IMR-90 (cell line): ENCODE measurements around the gene ZNF747. TPM values are rescaled to one million over a fixed set of nuclear protein-coding genes. Genes with fewer than 3 reads are reported as not detected.

Experiments used
- ATAC-seq: fragments of 200-7000 bp; cut with Tn5 transposase; 2 replicates; pipeline ENCODE4 v1.9.1; 2020; ENCODE audit warnings: low read depth, mild to moderate bottlenecking, moderate library complexity
- BruUV-seq: library from RNA; stranded (reverse); fragments of 400-500 nt; replicated peaks from 2 replicates; lab custom pipeline; 2021; lab: Mats Ljungman, UMichigan
- CTCF ChIA-PET: fragments of 300-600 bp; formaldehyde crosslinking; extraction: SDS; loops from one replicate; lab custom pipeline; 2021; ENCODE audit warnings: antibody characterized with exemption; lab: Yijun Ruan, JAX
- POLR2A ChIA-PET: fragments of 300-600 bp; sonication (Branson Sonifier 250); formaldehyde crosslinking; loops from one replicate; lab custom pipeline; 2022; ENCODE audit warnings: antibody characterized with exemption; ENCODE audit not compliant: unreplicated experiment; lab: Charles Lee
- DNase-seq: peaks from one replicate; pipeline ENCODE4 v3.0.0; 2013
- H2AFZ ChIP-seq: replicated peaks from 2 replicates; pipeline ENCODE3; 2013; ENCODE audit warnings: low read length, mild to moderate bottlenecking; ENCODE audit not compliant: poor library complexity
- H2AK5ac ChIP-seq: 2 replicates; pipeline ENCODE4 v1.6.1; 2013; ENCODE audit warnings: low read depth, low read length, inconsistent platforms
- H2AK9ac ChIP-seq: replicated peaks from 2 replicates; pipeline ENCODE3; 2013; ENCODE audit warnings: mild to moderate bottlenecking, low read depth, low read length, moderate library complexity; ENCODE audit not compliant: poor library complexity
- H2BK120ac ChIP-seq: 2 replicates; pipeline ENCODE4 v1.6.1; 2013; ENCODE audit warnings: low read depth, low read length, inconsistent platforms
- H2BK15ac ChIP-seq: 3 replicates; pipeline ENCODE4 v1.6.1; 2013; ENCODE audit warnings: low read depth, low read length, inconsistent platforms
- H2BK20ac ChIP-seq: 2 replicates; pipeline ENCODE4 v1.6.1; 2013; ENCODE audit warnings: low read depth, mild to moderate bottlenecking, inconsistent platforms, low read length, moderate library complexity
- H2BK5ac ChIP-seq: 2 replicates; pipeline ENCODE4 v1.6.1; 2013; ENCODE audit warnings: mild to moderate bottlenecking, low read depth, low read length, inconsistent platforms; ENCODE audit not compliant: poor library complexity, severe bottlenecking
- H3K14ac ChIP-seq: replicated peaks from 2 replicates; pipeline ENCODE4 v1.6.1; 2013; ENCODE audit warnings: low read depth, low read length, inconsistent platforms
- H3K18ac ChIP-seq: 2 replicates; pipeline ENCODE4 v1.6.1; 2013; ENCODE audit warnings: low read depth, low read length, control low read depth
- H3K23ac ChIP-seq: 2 replicates; pipeline ENCODE4 v1.6.1; 2013; ENCODE audit warnings: low read depth, low read length, inconsistent platforms
- H3K27ac ChIP-seq: 2 replicates; pipeline ENCODE4 v1.5.1; 2013; ENCODE audit warnings: mild to moderate bottlenecking, control low read depth, low read length; ENCODE audit not compliant: insufficient read depth
- H3K27me3 ChIP-seq: 2 replicates; pipeline ENCODE4 v1.6.1; 2013; ENCODE audit warnings: low read length; ENCODE audit not compliant: control insufficient read depth, insufficient read depth
- H3K36me3 ChIP-seq: 2 replicates; pipeline ENCODE4 v1.6.1; 2013; ENCODE audit warnings: low read length, mixed read lengths; ENCODE audit not compliant: control insufficient read depth, insufficient read depth
- H3K4ac ChIP-seq: 2 replicates; pipeline ENCODE4 v1.6.1; 2013; ENCODE audit warnings: low read depth, low read length, inconsistent platforms
- H3K4me1 ChIP-seq: 2 replicates; pipeline ENCODE4 v1.6.1; 2013; ENCODE audit warnings: low read length, mixed read lengths; ENCODE audit not compliant: control insufficient read depth, insufficient read depth
- H3K4me2 ChIP-seq: 2 replicates; pipeline ENCODE4 v1.6.1; 2013; ENCODE audit warnings: low read depth, mild to moderate bottlenecking, control low read depth, low read length, moderate library complexity
- H3K4me3 ChIP-seq: 2 replicates; pipeline ENCODE4 v1.5.1; 2013; ENCODE audit warnings: low read depth, mild to moderate bottlenecking, control low read depth, low read length, moderate library complexity; ENCODE audit not compliant: insufficient read depth
- H3K56ac ChIP-seq: 2 replicates; pipeline ENCODE4 v1.6.1; 2013; ENCODE audit warnings: low read length, inconsistent platforms; ENCODE audit not compliant: insufficient read depth; ENCODE audit errors: extremely low read depth
- H3K79me1 ChIP-seq, 2 experiments: 2 replicates each; pipeline ENCODE4 v1.6.1; 2013; ENCODE audit warnings: low read length in 2 of 2, inconsistent platforms in 1 of 2, low read depth in 1 of 2
- H3K9ac ChIP-seq: 2 replicates; pipeline ENCODE4 v1.6.1; 2013; ENCODE audit warnings: low read depth, low read length, control low read depth
- H3K9me1 ChIP-seq: 2 replicates; pipeline ENCODE4 v1.6.1; 2013; ENCODE audit warnings: low read length, inconsistent platforms; ENCODE audit not compliant: insufficient read depth
- H3K9me3 ChIP-seq: 2 replicates; pipeline ENCODE4 v1.6.1; 2013; ENCODE audit warnings: low read length; ENCODE audit not compliant: control insufficient read depth, insufficient read depth
- H4K20me1 ChIP-seq: 2 replicates; pipeline ENCODE4 v1.6.1; 2013; ENCODE audit warnings: low read length, inconsistent platforms; ENCODE audit not compliant: insufficient read depth
- H4K5ac ChIP-seq: 2 replicates; pipeline ENCODE4 v1.6.1; 2013; ENCODE audit warnings: mild to moderate bottlenecking, low read depth, low read length, control low read depth
- H4K8ac ChIP-seq, 2 experiments: 2 replicates each; pipeline ENCODE4 v1.6.1; 2013; ENCODE audit warnings: low read depth in 2 of 2, low read length in 2 of 2, control low read depth in 1 of 2, inconsistent platforms in 1 of 2
- H4K91ac ChIP-seq: 2 replicates; pipeline ENCODE4 v1.6.1; 2013; ENCODE audit warnings: low read depth, low read length, inconsistent platforms; ENCODE audit not compliant: insufficient read depth
- MAFK ChIP-seq: IDR thresholded peaks from 2 replicates; pipeline ENCODE4 v1.6.1; 2012; ENCODE audit warnings: low read depth, low read length, improper control_type of control experiment
- RFX5 ChIP-seq: IDR thresholded peaks from 2 replicates; pipeline ENCODE4 v1.8.0; 2012; ENCODE audit warnings: low read depth, mild to moderate bottlenecking, low read length, moderate library complexity
- USF2 ChIP-seq: fragments of 150-350 bp; IDR thresholded peaks from 2 replicates; pipeline ENCODE4 v1.6.1; 2017; ENCODE audit warnings: mild to moderate bottlenecking, antibody characterized with exemption, low read length, low read depth
- WGBS, 2 experiments: methylation state at CpG; one replicate each; pipeline versions ENCODE4 v1.1.5 to v1.1.7; 2013; ENCODE audit warnings: missing lambda C conversion rate in 2 of 2; ENCODE audit not compliant: insufficient read length in 1 of 2; ENCODE audit errors: extremely low coverage in 2 of 2; 5-methylcytosine and 5-hydroxymethylcytosine counted together
- dilution Hi-C: fragments of 300-500 bp; cut with HindIII; formaldehyde crosslinking; loops from one replicate; pipeline ENCODE4 v1.14.3; 2018; ENCODE audit warnings: low sequenced_read_pairs; ENCODE audit not compliant: unreplicated experiment
- in situ Hi-C: fragments of 300-500 bp; cut with MboI; formaldehyde crosslinking; loops from 3 replicates; pipeline ENCODE4 v1.14.3; 2019; ENCODE audit warnings: low sequenced_read_pairs, inconsistent platforms, mixed read lengths
- intact Hi-C: fragments of 100-400 bp; cut with micrococcal nuclease; formaldehyde crosslinking; loops from 2 replicates; pipeline ENCODE4 v1.10.0; 2022
- polyA plus RNA-seq, 3 experiments: library from polyadenylated mRNA; depleted of rRNA; stranded (reverse); fragments of >200 nt; gene quantifications; 2 replicates each; pipeline ENCODE4 v1.2.3, GENCODE V29; 2012; ENCODE audit warnings: low replicate concordance in 1 of 3
- total RNA-seq: library from RNA; depleted of rRNA; stranded (reverse); fragments of >200 nt; gene quantifications from 2 replicates; pipeline ENCODE4 v1.2.3, GENCODE V29; 2012

Gene ZNF747
- total and polyA plus RNA-seq, 2 of the 4 experiments (the other 2 are of a cell fraction) = 2.0 to 2.9 TPM

DNA sequence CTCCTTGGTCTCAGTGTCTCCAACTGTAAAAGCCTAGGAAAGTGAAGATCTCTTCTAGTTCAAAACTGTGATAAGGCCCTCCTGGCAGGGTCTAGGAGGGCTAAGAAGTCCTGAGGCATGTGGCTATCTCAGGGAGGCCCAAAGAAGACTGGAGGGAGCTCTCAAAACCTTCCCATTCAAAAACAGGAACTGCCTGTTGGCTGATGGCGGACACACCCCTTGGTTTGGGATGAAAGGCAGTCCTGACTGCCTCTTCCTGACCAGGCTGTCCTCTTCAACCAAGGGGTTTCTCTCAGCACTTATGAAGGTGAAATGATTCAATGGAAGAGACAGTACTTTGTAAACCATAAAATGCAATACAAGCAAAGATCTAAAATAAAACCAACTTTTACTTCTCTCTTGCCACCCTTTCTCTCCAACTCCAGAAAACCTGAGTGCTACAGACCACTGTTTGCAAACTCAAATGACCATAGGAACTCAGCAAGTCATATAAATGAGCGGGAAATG lies 18.8 kb upstream of the ZNF747 start:
- H3K79me1 ChIP-seq = peaks cover 16 to 40% of the 10 kb centered on the region in 2 experiments; a peak in 2 of 4 replicates
- H3K4me3 ChIP-seq = no peak overlapping the region
- H3K4me2 ChIP-seq = no peak overlapping the region
- TF ChIP-seq USF2 = no peak
- TF ChIP-seq RFX5 = no peak
- TF ChIP-seq MAFK = no peak
- no TSS peak for BruUV-seq
- no peak overlapping the region for H2BK20ac ChIP-seq
- no peak for ATAC-seq
- peaks cover 6% of the 10 kb centered on the region; the same call in 1 of the 2 replicates for H3K9me1 ChIP-seq
- no peak overlapping the region for H2BK15ac ChIP-seq
- H4K91ac ChIP-seq = no peak overlapping the region
- H3K56ac ChIP-seq = no peak overlapping the region
- dilution Hi-C loops = no loop called here
- no peak overlapping the region for H2AFZ ChIP-seq
- H3K18ac ChIP-seq = no peak overlapping the region
- H3K27ac ChIP-seq = no peak overlapping the region
- H3K27me3 ChIP-seq = no peaks in the 10 kb centered on the region
- peaks cover 6% of the 10 kb centered on the region for H3K4me1 ChIP-seq
- no peak overlapping the region for H3K9ac ChIP-seq
- POLR2A ChIA-PET = interaction anchor here (0.7 kb wide), 1 partner anchor 18 kb away, joined by 4 read pairs; no protein-coding TSS in a partner anchor
- no peak overlapping the region for H4K5ac ChIP-seq
- no peak overlapping the region for H2AK5ac ChIP-seq
- intact Hi-C loops = no loop called here
- H3K14ac ChIP-seq = no peak overlapping the region
- H2BK5ac ChIP-seq = no peak overlapping the region
- no peak overlapping the region for H2BK120ac ChIP-seq
- in situ Hi-C loops = no loop called here
- no CpG with 5 or more reads among the region's 2 CpGs for WGBS, 2 experiments
- H3K23ac ChIP-seq = no peak overlapping the region
- no peak overlapping the region for H3K4ac ChIP-seq
- CTCF ChIA-PET = no interaction called here
- H3K36me3 ChIP-seq = peaks cover 23% of the 10 kb centered on the region
- DNase-seq = no peak
- no peak overlapping the region for H2AK9ac ChIP-seq
- H3K9me3 ChIP-seq = no peaks in the 10 kb centered on the region
- no peak overlapping the region for H4K8ac ChIP-seq
- H4K20me1 ChIP-seq = no peaks in the 10 kb centered on the region; the same call in 1 of the 2 replicates
